Hematopoietic multipotent progenitor cell treated with erythropoietin and hydrocortisone succinate and interleukin-3 and kit ligand, for 6 days (in vitro differentiated cells): ENCODE data around the gene AP1AR.
"Not testable (repeated sequence)": the region's sequence is repeated elsewhere in the genome, so short reads cannot be mapped to it uniquely, and the experiment has no call there.

Experiments
- DNase-seq: peaks from one replicate; pipeline ENCODE4 v3.0.0-alpha.2; 2015

Gene AP1AR

DNA sequence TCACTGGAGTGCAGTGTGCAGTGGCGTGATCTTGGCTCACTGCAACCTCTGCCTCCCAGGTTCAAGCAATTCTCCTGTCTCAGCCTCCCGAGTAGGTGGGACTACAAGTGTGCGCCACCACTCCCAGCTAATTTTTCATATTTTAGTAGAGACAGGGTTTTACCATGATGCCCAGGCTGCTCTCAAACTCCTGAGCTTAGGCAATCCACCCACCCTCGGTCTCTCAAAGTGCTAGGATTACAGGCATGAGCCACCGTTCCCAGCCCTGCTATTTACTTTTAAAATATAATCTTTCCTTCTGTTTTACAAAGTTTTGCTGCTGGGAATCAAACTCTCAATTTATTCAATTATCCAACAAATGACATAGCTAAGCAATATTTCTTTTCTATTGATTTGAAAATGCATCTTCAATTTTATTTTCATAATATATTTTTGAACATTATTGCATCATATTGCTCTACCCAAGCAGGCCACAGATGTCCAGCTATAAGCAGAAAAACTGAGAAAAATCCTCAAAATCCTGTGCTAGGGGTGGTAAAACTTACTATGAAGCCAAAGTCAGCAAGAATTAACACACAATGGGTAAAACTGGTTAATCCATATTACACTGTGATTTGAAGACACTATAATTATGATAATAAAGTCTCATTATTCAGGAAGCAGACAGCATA lies 48.9 kb downstream of the AP1AR start:
- no peak for DNase-seq

- not testable (repeated sequence) for DNase-seq
These were observed 50.4 kb downstream of the AP1AR start for GRCh38 chr4:112281895-112282398.

GRCh38 chr4:112282860-112283667 lies 51.5 kb downstream of the AP1AR start:
- no peak for DNase-seq

DNA sequence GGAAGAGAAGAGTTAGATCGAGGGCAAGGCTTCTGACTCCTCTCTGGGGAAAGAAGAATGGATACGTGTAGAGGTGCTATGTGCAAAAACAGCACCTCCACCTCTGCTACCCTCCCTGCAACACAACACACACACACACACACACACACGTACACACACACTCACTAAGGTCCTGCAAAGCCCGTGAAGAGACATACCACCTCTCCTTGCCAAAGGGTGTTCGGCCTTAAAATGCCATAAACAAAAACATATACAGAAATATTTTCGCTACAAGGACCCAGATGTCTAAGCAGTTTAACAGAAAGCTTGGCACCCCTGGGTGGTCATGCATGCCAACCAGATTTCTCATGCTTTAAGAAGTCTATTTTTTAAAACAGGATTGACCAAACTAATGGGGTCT lies 52.6 kb downstream of the AP1AR start:
- no peak for DNase-seq

- DNase-seq: peak; percentile 32
These were observed 53.2 kb downstream of the AP1AR start for GRCh38 chr4:112284662-112285411.

DNA sequence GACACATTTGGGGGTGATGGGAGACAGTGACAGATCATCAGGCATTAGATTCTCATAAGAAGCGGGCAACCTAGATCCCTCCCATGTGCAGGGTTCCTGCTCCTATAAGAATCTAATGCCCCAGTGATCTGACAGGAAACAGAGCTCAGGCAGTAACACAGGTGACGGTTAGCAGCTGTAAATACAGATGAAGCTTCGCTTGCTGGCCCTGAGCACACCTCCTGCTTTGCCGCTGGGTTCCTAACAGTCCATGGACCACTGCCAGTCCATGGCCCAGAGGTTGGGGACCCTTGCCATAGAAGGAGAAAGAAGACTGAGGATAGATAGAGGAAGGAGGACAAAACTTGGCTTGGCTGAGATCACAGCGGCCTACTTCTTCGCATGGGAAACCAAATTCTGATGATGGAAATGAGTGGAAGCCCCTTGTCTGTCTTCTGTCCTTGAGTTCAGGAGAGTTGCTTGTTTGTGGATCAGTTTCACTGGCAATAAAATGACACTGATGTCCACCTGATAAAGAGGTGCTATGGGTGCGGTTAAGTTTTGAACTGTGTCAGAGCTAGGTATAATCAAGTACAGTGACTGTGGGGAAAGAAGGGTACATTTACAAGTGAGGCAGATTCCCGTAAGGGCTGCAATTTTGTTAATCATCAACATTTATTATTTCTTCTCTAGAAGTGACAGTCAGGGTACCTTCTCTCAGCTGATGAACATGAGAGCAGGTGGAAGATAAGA lies 55.8 kb downstream of the AP1AR start:
- DNase-seq: no peak

- DNase-seq: peak; percentile 27
These were observed 56.9 kb downstream of the AP1AR start for GRCh38 chr4:112288455-112288854.

DNA sequence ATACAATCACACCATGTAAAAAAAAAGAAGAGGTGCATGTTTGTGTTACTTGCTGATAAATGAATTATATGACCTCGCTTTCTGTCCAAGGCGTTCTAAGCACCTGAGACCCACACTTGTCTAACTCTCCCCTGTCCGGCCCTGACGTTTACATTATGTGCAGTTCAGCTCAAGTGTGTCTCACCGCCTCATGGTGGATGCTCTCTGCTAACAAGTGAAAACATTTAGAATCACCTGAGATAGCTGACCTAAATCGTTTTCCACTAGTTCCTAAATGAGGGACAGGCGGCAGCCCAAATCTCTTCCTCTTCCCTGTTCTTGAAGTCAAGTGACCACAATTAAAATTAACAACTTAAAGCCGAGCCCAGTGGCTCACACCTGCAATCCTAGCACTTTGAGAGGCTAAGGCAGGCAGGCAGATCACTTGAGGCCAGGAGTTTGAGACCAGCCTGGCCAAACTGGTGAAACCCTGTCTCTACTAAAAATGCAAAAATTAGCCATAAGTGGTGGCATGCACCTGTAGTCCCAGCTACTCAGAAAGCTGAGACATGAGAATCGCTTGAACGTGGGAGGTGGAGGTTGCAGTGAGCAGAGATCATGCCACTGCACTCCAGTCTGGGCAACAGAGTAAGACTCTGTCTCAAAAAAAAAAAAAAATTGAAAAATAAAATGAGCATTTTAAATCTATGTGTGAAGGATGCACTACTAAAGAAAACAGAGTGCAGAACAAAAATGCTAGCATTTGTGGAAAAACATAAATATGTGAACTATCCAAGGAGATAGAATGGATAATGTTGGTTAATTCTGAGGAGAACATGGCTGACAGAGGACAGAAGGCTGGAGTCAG lies 58.0 kb downstream of the AP1AR start:
- no peak for DNase-seq

GRCh38 chr4:112290341-112290740 lies 58.8 kb downstream of the AP1AR start:
- no peak for DNase-seq

- peak; percentile 88 for DNase-seq
These were observed 65.6 kb downstream of the AP1AR start, which contains the start of gene ALPK1 for GRCh38 chr4:112296949-112297880. TSS of gene ALPK1 (plus strand) at chr4:112297369.

DNA sequence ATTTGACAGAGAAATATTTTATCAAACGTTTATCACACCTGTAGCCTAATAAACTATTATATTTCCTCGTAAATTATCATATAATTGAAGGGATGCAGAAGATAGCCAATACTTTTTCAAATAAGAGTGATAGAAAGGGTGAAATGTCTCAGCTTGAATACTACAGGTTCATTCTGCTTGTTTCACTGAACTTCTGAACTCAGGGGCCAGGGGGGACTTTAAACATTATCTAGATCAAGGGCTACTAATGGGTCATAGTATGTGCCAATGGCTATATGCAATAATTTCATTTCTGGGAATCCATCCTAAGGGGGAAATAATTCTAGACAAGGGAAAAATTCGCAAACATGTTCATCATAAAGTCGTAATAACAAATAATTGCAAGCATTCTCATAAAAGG lies 68.1 kb downstream of the AP1AR start:
- no peak for DNase-seq

DNA sequence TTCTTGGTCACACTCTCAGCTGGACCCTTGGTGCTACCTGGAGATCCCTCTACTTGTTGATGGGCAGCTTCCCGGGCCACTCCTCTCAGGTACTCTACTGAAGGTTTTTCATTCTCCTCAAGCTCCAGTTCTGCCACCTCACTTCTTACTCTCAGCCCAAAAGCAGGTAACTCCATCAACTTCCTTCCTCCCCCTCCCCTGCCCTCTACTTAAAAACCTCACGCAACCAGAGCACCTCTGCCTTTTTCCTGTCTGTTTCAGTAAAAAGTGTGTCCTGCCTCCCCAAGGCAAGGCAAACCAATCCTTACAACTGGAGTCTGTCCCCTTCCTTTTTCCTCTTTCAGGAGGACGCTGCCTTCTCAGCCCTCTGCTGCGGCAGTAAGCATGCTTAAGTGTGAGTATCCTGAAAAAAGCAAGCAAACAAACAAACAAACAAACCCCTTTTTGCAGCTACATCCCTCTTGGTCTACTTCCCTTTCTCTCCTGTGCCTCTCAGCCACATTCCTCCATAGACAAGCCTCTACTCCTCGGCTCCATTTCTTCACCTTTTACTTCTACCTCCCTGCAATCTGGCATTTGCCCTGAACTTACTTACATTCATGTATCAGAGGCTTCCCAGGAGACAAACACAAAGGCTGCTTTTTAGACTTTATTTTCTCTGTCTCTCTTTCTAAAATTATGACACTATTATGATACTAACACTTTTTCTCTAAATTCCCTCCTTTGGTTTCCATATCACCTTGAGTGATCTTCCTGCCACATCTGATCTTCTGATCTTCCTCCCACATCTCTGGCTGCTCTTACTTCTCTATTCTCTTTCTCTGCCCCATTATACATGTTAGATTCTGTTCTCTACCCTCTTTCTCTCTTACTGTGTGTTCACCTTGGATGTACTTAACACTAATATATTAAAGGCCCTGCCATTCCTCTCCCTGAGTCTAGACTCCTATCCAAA lies 71.0 kb downstream of the AP1AR start:
- no peak for DNase-seq

GRCh38 chr4:112305477-112305876 lies 73.9 kb downstream of the AP1AR start:
- not testable (repeated sequence) for DNase-seq

GRCh38 chr4:112309263-112309791 lies 77.7 kb downstream of the AP1AR start:
- not testable (repeated sequence) for DNase-seq

DNA sequence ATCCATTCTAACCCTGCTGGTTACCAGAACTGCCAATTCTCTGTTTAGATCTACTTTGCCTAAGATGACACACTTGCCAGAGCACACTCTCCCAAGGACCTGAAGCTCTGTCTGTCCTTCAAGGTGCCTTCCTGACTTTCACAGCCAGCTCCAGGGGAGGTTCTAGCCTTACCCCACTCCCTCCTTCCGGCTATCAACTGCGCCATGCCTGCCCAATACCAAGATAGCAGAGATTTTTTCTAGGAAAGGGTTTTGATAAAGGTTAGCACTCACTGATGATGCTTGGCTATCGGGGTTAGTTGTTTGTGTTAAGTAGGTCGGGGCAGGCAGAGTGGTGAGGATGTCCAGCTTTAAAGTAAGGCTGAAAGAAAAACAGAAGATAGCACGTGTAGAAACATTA lies 79.9 kb downstream of the AP1AR start:
- DNase-seq: peak; percentile 27

DNA sequence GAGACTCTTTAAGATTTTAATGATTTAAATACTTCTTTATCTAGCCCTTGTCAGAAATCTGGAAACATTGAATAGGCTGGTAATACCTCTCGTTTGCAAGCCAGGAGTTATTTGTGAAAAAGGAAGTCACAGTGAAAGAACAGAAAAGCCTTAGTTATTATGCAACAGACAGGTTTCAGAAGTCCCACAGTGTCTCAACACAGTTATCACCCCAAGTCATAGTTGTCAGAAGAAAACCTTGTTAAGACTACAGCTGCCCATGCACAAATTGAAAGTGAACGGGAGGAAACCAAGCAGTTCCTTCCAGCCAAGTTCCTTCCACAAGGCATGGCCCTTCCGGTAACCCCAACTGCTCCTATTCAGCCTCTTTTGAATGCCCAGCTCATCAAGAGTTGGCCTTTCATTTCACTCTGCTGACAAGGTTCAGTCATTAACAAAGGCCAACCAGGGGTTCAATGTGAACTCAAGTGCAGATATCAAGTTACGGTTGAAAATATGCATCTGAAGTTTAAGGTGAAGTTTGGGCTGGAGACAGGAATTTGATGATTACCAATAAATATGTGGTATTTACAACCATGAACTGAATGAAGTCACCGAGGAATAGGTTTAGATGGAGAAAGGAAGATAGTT lies 81.1 kb downstream of the AP1AR start:
- peak; percentile 67 for DNase-seq

DNA sequence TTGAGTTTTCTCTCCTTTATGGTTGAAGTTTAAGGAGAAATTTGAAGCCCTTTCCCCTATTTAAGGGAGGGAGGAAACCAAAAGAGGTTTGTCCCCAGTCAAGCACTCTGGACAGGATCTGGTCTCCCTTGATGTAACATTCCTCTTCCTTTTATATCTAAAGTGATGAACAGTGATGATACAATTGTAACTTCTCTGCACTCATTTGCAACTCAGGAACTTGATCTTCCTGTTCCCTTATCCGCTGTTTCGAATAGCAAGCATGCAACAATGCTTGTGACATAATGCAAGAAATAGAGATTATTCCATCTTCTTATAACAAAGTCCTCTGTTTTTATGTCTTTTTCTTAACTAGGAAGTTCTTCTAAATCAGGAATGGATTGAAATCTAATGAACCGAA lies 83.9 kb downstream of the AP1AR start:
- DNase-seq: no peak

DNA sequence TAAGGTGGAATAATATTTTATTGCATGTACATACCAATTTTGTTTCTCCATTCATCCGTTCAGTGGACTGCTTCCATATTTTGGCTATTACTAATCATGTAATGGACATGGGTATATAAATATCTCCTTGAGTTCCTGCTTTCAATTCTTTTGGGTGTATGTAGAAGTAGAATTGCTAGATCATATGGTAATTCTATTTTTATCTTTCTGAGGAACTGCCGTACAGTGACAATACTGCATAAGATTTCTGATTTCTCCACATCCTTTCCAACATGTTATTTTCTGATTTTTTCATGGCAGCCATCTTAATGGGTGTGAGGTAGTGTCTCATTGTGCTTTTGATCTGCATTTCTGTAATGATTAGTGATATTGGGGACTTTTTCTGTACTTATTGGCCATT lies 84.8 kb downstream of the AP1AR start:
- no peak for DNase-seq
